Measurements from ENCODE around the gene APOBEC3H. TPM values are rescaled to one million over a fixed set of nuclear protein-coding genes. Genes with fewer than 3 reads are reported as not detected.

Gene APOBEC3H
- total and polyA plus RNA-seq, 4 donors = 0.41 TPM; not detected in 3

- under 1% methylated on average over 97 of the region's 98 CpGs for WGBS (ENCODE audit: insufficient coverage)
- H3K9me3 ChIP-seq (ENCODE audit: control insufficient read depth, insufficient read depth, low read length) = no peaks in the 10 kb centered on the region
- peaks cover 44% of the 10 kb centered on the region for H3K4me1 ChIP-seq (ENCODE audit: control insufficient read depth, insufficient read depth, low read length)
- peaks cover 21% of the 10 kb centered on the region for H3K36me3 ChIP-seq (ENCODE audit: control insufficient read depth, insufficient read depth, low read length)
- H3K4me3 ChIP-seq (ENCODE audit: low read depth, low read length) = peak within 1 kb of the TSS; percentile 81
- peaks cover 11% of the 10 kb centered on the region for H3K27me3 ChIP-seq (ENCODE audit: control insufficient read depth, insufficient read depth, low read length)
- DNase-seq (ENCODE audit: low read depth in 4 of 6, low spot score in 6 of 6) = peak; percentile 68 to 96 (median 84)
- H3K27ac ChIP-seq (ENCODE audit: low read depth, low read length) = peak within 1 kb of the TSS; percentile 93
These were observed 55.6 kb downstream of the APOBEC3H start, which contains the start of gene CBX7 for GRCh38 chr22:39152511-39153219. TSS of gene CBX7 (minus strand) at chr22:39152680. CDS start at chr22:39152444, 236 bp downstream.

- DNase-seq (ENCODE audit: low read depth in 4 of 6, low spot score in 6 of 6) = peak in 1 of 6 donors; percentile 23
- Histone ChIP-seq H3K27me3 (ENCODE audit: control insufficient read depth, insufficient read depth, low read length) (peaks cover 11% of the 10 kb centered on the region), H3K9me3 (ENCODE audit: control insufficient read depth, insufficient read depth, low read length) (peaks cover 2% of the 10 kb centered on the region), H3K36me3 (ENCODE audit: control insufficient read depth, insufficient read depth, low read length) (peaks cover 15% of the 10 kb centered on the region), H3K4me1 (ENCODE audit: control insufficient read depth, insufficient read depth, low read length) (peaks cover 44% of the 10 kb centered on the region), H3K4me3 (ENCODE audit: low read depth, low read length) (peak overlapping the region; percentile 81), H3K27ac (ENCODE audit: low read depth, low read length) (peak overlapping the region; percentile 93)
- 1% methylated on average over 43 of the region's 43 CpGs for WGBS (ENCODE audit: insufficient coverage)
These were observed 56.2 kb downstream of the APOBEC3H start for GRCh38 chr22:39153220-39153717.

Small RNA genes lying within 50 kb of the gene (small RNA-seq; reads per million reads assigned to genes)
- gene AL022318.2 (ENCODE audit: low replicate concordance) = not detected
- gene COX5BP7 (ENCODE audit: low replicate concordance) = not detected

Other genes starting within 250 kb of the APOBEC3H start
- 10 to 100 TPM; 38.3 to 50.0 TPM for gene CBX6, start 225.0 kb upstream of the APOBEC3H start, total RNA-seq
- 10 to 100 TPM; 68.9 to 70.0 TPM for gene CBX6, start 225.0 kb upstream of the APOBEC3H start, polyA plus RNA-seq (ENCODE audit: insufficient read length in 2 of 2)
- gene APOBEC3A, start 139.6 kb upstream of the APOBEC3H start, total RNA-seq = 1 to 10 TPM in 1 of 2 donors, under 1 TPM in 1; 0.28 to 2.4 TPM
- not detected for gene APOBEC3A, start 139.6 kb upstream of the APOBEC3H start, polyA plus RNA-seq (ENCODE audit: insufficient read length in 2 of 2)
- 1 to 10 TPM; 1.1 to 2.1 TPM for gene APOBEC3B, start 114.9 kb upstream of the APOBEC3H start, total RNA-seq
- gene APOBEC3B, start 114.9 kb upstream of the APOBEC3H start, polyA plus RNA-seq (ENCODE audit: insufficient read length in 2 of 2) = 1 to 10 TPM; 2.3 to 2.6 TPM
- 1 to 10 TPM; 2.6 to 3.5 TPM for gene APOBEC3C, start 83.0 kb upstream of the APOBEC3H start, total RNA-seq
- gene APOBEC3C, start 83.0 kb upstream of the APOBEC3H start, polyA plus RNA-seq (ENCODE audit: insufficient read length in 2 of 2) = 1 to 10 TPM; 2.8 to 4.7 TPM
- 1 to 10 TPM in 1 of 2 donors, under 1 TPM in 1; 0.20 to 2.0 TPM for gene APOBEC3D, start 76.1 kb upstream of the APOBEC3H start, total RNA-seq
- 1 to 10 TPM; 1.2 to 1.4 TPM for gene APOBEC3D, start 76.1 kb upstream of the APOBEC3H start, polyA plus RNA-seq (ENCODE audit: insufficient read length in 2 of 2)
- 1 to 10 TPM; 3.2 to 8.0 TPM for gene APOBEC3F, start 56.4 kb upstream of the APOBEC3H start, total RNA-seq
- 1 to 10 TPM; 1.9 to 3.3 TPM for gene APOBEC3F, start 56.4 kb upstream of the APOBEC3H start, polyA plus RNA-seq (ENCODE audit: insufficient read length in 2 of 2)
- gene APOBEC3G, start 20.0 kb upstream of the APOBEC3H start, total RNA-seq = 1 to 10 TPM; 6.0 to 9.5 TPM
- gene APOBEC3G, start 20.0 kb upstream of the APOBEC3H start, polyA plus RNA-seq (ENCODE audit: insufficient read length in 2 of 2) = 1 to 10 TPM; 3.2 to 4.4 TPM
- 1 to 10 TPM; 8.5 to 9.0 TPM for gene CBX7, start 55.4 kb downstream of the APOBEC3H start, total RNA-seq
- gene CBX7, start 55.4 kb downstream of the APOBEC3H start, polyA plus RNA-seq (ENCODE audit: insufficient read length in 2 of 2) = 10 to 100 TPM in 1 of 2 donors, 1 to 10 TPM in 1; 10.0 to 12.7 TPM
- gene PDGFB, start 147.7 kb downstream of the APOBEC3H start, total RNA-seq = 1 to 10 TPM; 5.9 to 9.8 TPM
- 10 to 100 TPM; 18.1 to 18.3 TPM for gene PDGFB, start 147.7 kb downstream of the APOBEC3H start, polyA plus RNA-seq (ENCODE audit: insufficient read length in 2 of 2)
- 1,000 to 10,000 TPM; 1,197 to 1,581 TPM for gene RPL3, start 222.4 kb downstream of the APOBEC3H start, total RNA-seq
- gene RPL3, start 222.4 kb downstream of the APOBEC3H start, polyA plus RNA-seq (ENCODE audit: insufficient read length in 2 of 2) = 1,000 to 10,000 TPM; 1,671 to 1,853 TPM

All from spinal cord (tissue), 10 donors.